Stimulated activated CD8-positive, alpha-beta memory T cell treated with anti-CD3 and anti-CD28 coated beads, Interleukin-12 subunit alpha, Interleukin-12 subunit beta, amount 100 ng/mL, for 1 hour (primary cell): ENCODE results near the gene CHRM2.

Source experiments
- DNase-seq: peaks from one replicate; pipeline ENCODE4 v3.0.0-alpha.2; 2020; ENCODE audit warnings: low read depth

CHRM2 gene

GRCh38 chr7:136894789-136895188, 26.3 kb downstream of the CHRM2 start:
- no peak for DNase-seq

GRCh38 chr7:136897676-136898075, 29.2 kb downstream of the CHRM2 start:
- DNase-seq, result no peak

- no peak for DNase-seq
Measured at GRCh38 chr7:136900005-136900404, 31.6 kb downstream of the CHRM2 start.

- no peak for DNase-seq
Measured at GRCh38 chr7:136910771-136911170, 42.3 kb downstream of the CHRM2 start.

GRCh38 chr7:136911344-136911743, 42.9 kb downstream of the CHRM2 start:
- DNase-seq, result no peak

- no peak for DNase-seq
Measured at GRCh38 chr7:136912339-136912738, 43.9 kb downstream of the CHRM2 start.

- no peak for DNase-seq
Measured at GRCh38 chr7:136914016-136914415, 45.6 kb downstream of the CHRM2 start.

GRCh38 chr7:136919820-136920219, 51.4 kb downstream of the CHRM2 start:
- no peak for DNase-seq

- DNase-seq, result no peak
Measured at GRCh38 chr7:136923111-136923667, 54.7 kb downstream of the CHRM2 start.

GRCh38 chr7:136925044-136925443, 56.6 kb downstream of the CHRM2 start:
- no peak for DNase-seq

GRCh38 chr7:136925556-136925955, 57.1 kb downstream of the CHRM2 start:
- DNase-seq, result no peak

- no peak for DNase-seq
Measured at GRCh38 chr7:136931169-136931867, 62.9 kb downstream of the CHRM2 start.

- DNase-seq, result no peak
Measured at GRCh38 chr7:136937436-136937835, 69.0 kb downstream of the CHRM2 start.

- no peak for DNase-seq
Measured at GRCh38 chr7:136938476-136938875, 70.0 kb downstream of the CHRM2 start.

- no peak for DNase-seq
Measured at GRCh38 chr7:136940122-136940521, 71.7 kb downstream of the CHRM2 start.

- no peak for DNase-seq
Measured at GRCh38 chr7:136940917-136941316, 72.5 kb downstream of the CHRM2 start.

GRCh38 chr7:136941816-136942215, 73.4 kb downstream of the CHRM2 start:
- DNase-seq, result no peak

GRCh38 chr7:136942401-136942800, 73.9 kb downstream of the CHRM2 start:
- DNase-seq, result no peak

GRCh38 chr7:136942994-136943393, 74.5 kb downstream of the CHRM2 start:
- DNase-seq, result no peak

GRCh38 chr7:136947347-136947746, 78.9 kb downstream of the CHRM2 start:
- DNase-seq, result no peak

- DNase-seq, result no peak
Measured at GRCh38 chr7:136950331-136950730, 81.9 kb downstream of the CHRM2 start.

GRCh38 chr7:136953386-136953785, 84.9 kb downstream of the CHRM2 start:
- no peak for DNase-seq

- no peak for DNase-seq
Measured at GRCh38 chr7:136956232-136956631, 87.8 kb downstream of the CHRM2 start.

- no peak for DNase-seq
Measured at GRCh38 chr7:136956671-136957070, 88.2 kb downstream of the CHRM2 start.
